Fibroblast of villous mesenchyme (primary cell): ENCODE data around the gene MACROD2. TPM values are rescaled to one million over a fixed set of nuclear protein-coding genes. Genes with fewer than 3 reads are reported as not detected.
A peak's percentile ranks its signal among the peaks of the same experiment; 100 is the strongest.

Experiments used
- DNase-seq: peaks from one replicate; pipeline ENCODE4 v3.0.0-alpha.2; 2010; ENCODE audit warnings: low read depth
- H3K4me3 ChIP-seq: 2 replicates; pipeline ENCODE4 v1.5.1; 2011; ENCODE audit warnings: low read depth, mild to moderate bottlenecking, low read length
- CTCF ChIP-seq: IDR thresholded peaks from 2 replicates; pipeline ENCODE4 v1.5.1; 2012; ENCODE audit warnings: low read depth, mild to moderate bottlenecking, low read length; ENCODE audit not compliant: insufficient read depth
- total RNA-seq: library from RNA; depleted of rRNA; stranded (reverse); fragments of >200 nt; gene quantifications from 2 replicates; pipeline ENCODE4 v1.2.3, GENCODE V29; 2012

MACROD2 gene
- total RNA-seq, 1 donor = 1.7 TPM

GRCh38 chr20:14878676-14879019 is 883.3 kb downstream of the MACROD2 start:
- H3K4me3 ChIP-seq = no peak overlapping the region
- DNase-seq = no peak
- no peak for TF ChIP-seq CTCF

- no peak overlapping the region for H3K4me3 ChIP-seq
- DNase-seq = peak; percentile 12
- TF ChIP-seq CTCF = no peak
These were observed 883.8 kb downstream of the MACROD2 start for GRCh38 chr20:14879020-14879697.

- H3K4me3 ChIP-seq = no peak overlapping the region
- TF ChIP-seq CTCF = no peak
- DNase-seq = no peak
These were observed 884.5 kb downstream of the MACROD2 start for GRCh38 chr20:14879839-14880238.

- TF ChIP-seq CTCF = no peak
- H3K4me3 ChIP-seq = no peak overlapping the region
- DNase-seq = no peak
These were observed 886.2 kb downstream of the MACROD2 start for GRCh38 chr20:14881518-14881917.

- TF ChIP-seq CTCF = no peak
- no peak for DNase-seq
- H3K4me3 ChIP-seq = no peak overlapping the region
These were observed 886.8 kb downstream of the MACROD2 start for GRCh38 chr20:14882157-14882556.

- H3K4me3 ChIP-seq = no peak overlapping the region
- DNase-seq = no peak
- TF ChIP-seq CTCF = no peak
These were observed 887.5 kb downstream of the MACROD2 start for GRCh38 chr20:14882846-14883245.

- H3K4me3 ChIP-seq = no peak overlapping the region
- TF ChIP-seq CTCF = no peak
- DNase-seq = no peak
These were observed 888.0 kb downstream of the MACROD2 start for GRCh38 chr20:14883324-14883723.
